Measurements from ENCODE around the gene C10orf71.

DNA sequence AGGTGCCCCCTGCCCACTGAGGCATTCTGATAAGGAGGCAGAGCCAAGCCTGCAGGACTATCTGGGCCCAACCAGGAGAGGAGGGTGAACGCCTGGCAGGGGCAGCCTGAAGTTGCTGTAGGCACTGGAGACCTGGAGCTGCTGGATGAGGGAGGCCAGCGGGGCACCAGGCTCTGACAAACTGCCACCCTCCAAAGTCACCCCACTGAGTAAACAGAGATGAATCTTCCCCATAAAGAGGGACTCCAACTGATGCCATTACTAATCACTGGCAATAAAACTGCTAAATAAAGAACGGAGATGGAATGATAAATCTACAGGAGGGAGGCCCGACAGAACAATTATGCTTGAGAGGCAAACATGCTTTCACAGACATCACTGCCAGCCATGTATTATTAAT is 52.7 kb downstream of the C10orf71 start:
- no peak for TF ChIP-seq POLR2A (IDR thresholded peaks at IDR 0.05)
- TF ChIP-seq, protein P1, sequence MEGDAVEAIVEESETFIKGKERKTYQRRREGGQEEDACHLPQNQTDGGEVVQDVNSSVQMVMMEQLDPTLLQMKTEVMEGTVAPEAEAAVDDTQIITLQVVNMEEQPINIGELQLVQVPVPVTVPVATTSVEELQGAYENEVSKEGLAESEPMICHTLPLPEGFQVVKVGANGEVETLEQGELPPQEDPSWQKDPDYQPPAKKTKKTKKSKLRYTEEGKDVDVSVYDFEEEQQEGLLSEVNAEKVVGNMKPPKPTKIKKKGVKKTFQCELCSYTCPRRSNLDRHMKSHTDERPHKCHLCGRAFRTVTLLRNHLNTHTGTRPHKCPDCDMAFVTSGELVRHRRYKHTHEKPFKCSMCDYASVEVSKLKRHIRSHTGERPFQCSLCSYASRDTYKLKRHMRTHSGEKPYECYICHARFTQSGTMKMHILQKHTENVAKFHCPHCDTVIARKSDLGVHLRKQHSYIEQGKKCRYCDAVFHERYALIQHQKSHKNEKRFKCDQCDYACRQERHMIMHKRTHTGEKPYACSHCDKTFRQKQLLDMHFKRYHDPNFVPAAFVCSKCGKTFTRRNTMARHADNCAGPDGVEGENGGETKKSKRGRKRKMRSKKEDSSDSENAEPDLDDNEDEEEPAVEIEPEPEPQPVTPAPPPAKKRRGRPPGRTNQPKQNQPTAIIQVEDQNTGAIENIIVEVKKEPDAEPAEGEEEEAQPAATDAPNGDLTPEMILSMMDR (IDR thresholded peaks at IDR 0.05): no peak

All from heart left ventricle (tissue), 13 donors.